Chondrocyte (in vitro differentiated cells): ENCODE measurements around the gene NLRC5. TPM values are rescaled to one million over a fixed set of nuclear protein-coding genes. Genes with fewer than 3 reads are reported as not detected.

ENCODE experiments used
- DNase-seq: peaks from one replicate; pipeline ENCODE4 v3.0.0; 2021; ENCODE audit warnings: mixed read lengths, low spot score
- H3K27ac Mint-ChIP-seq: one replicate; pipeline ENCODE4 v1.8.0; 2021; ENCODE audit warnings: mild to moderate bottlenecking, moderate library complexity, mixed read lengths; ENCODE audit not compliant: unreplicated experiment
- H3K27me3 Mint-ChIP-seq: 2 replicates; pipeline ENCODE4 v1.8.0; 2021; ENCODE audit warnings: low read depth, mixed read lengths
- H3K36me3 Mint-ChIP-seq: 2 replicates; pipeline ENCODE4 v1.8.0; 2021; ENCODE audit warnings: low read depth, mixed read lengths
- H3K4me1 Mint-ChIP-seq: 2 replicates; pipeline ENCODE4 v1.8.0; 2021; ENCODE audit warnings: low read depth, mild to moderate bottlenecking, mixed read lengths
- H3K4me3 Mint-ChIP-seq: one replicate; pipeline ENCODE4 v1.8.0; 2021; ENCODE audit warnings: mild to moderate bottlenecking, moderate library complexity, mixed read lengths; ENCODE audit not compliant: unreplicated experiment
- H3K9me3 Mint-ChIP-seq: 2 replicates; pipeline ENCODE4 v1.8.0; 2021; ENCODE audit warnings: low read depth, mixed read lengths
- CTCF ChIP-seq: fragments of 200-600 bp; sonication (generic); IDR thresholded peaks from 2 replicates; pipeline ENCODE4 v1.5.0; 2021; ENCODE audit warnings: antibody characterized with exemption, mild to moderate bottlenecking, moderate library complexity
- total RNA-seq: library from RNA; stranded (reverse); gene quantifications from 3 replicates; pipeline ENCODE4 v1.2.1, GENCODE V29; 2021

The NLRC5 gene
- total RNA-seq, 1 donor from 2014 or later, result 6.3 TPM

- no peaks in the 10 kb centered on the region for H3K27me3 Mint-ChIP-seq
- peaks cover 13% of the 10 kb centered on the region for H3K36me3 Mint-ChIP-seq
- peaks cover 4% of the 10 kb centered on the region for H3K4me1 Mint-ChIP-seq
- H3K4me3 Mint-ChIP-seq, result no peak overlapping the region
- no peak overlapping the region for H3K27ac Mint-ChIP-seq
- no peak for TF ChIP-seq CTCF
- no peaks in the 10 kb centered on the region for H3K9me3 Mint-ChIP-seq
- no peak for DNase-seq
Measured at GRCh38 chr16:57019746-57020145, 30.4 kb downstream of the NLRC5 start.

- H3K27ac Mint-ChIP-seq, result no peak overlapping the region
- no peaks in the 10 kb centered on the region for H3K9me3 Mint-ChIP-seq
- no peak for DNase-seq
- H3K4me3 Mint-ChIP-seq, result no peak overlapping the region
- H3K27me3 Mint-ChIP-seq, result no peaks in the 10 kb centered on the region
- no peak for TF ChIP-seq CTCF
- H3K36me3 Mint-ChIP-seq, result peaks cover 13% of the 10 kb centered on the region
- H3K4me1 Mint-ChIP-seq, result peaks cover 3% of the 10 kb centered on the region
Measured at GRCh38 chr16:57020651-57021050, 31.3 kb downstream of the NLRC5 start.

GRCh38 chr16:57021757-57022156, 32.4 kb downstream of the NLRC5 start:
- Mint-ChIP-seq H3K4me3 (no peak overlapping the region), H3K36me3 (peaks cover 13% of the 10 kb centered on the region), H3K27me3 (no peaks in the 10 kb centered on the region), H3K4me1 (no peaks in the 10 kb centered on the region), H3K27ac (no peak overlapping the region), H3K9me3 (no peaks in the 10 kb centered on the region)
- no peak for TF ChIP-seq CTCF
- DNase-seq, result no peak

DNA sequence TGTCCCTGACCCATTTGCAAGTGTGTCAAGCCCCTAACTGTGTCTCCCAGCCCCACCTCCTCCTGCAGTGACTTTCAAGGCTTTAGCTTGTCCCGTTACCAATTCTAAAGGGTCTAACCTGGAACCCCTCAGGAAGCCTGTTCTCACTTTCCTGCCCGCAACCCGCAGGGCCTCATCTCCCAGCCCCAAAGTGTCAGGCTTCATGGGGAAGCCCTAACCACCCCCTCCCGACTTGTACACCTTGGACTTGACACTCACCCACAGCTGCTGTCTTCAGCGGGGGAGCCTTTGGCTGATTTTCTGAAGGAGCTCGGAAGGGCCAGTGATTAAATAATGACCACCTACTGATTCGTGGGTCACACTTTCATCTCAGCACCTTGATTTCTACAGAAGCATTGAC, 33.1 kb downstream of the NLRC5 start:
- Mint-ChIP-seq H3K4me3 (no peak overlapping the region), H3K9me3 (no peaks in the 10 kb centered on the region), H3K27me3 (no peaks in the 10 kb centered on the region), H3K27ac (no peak overlapping the region), H3K36me3 (peaks cover 10% of the 10 kb centered on the region), H3K4me1 (no peaks in the 10 kb centered on the region)
- no peak for TF ChIP-seq CTCF
- DNase-seq, result no peak

DNA sequence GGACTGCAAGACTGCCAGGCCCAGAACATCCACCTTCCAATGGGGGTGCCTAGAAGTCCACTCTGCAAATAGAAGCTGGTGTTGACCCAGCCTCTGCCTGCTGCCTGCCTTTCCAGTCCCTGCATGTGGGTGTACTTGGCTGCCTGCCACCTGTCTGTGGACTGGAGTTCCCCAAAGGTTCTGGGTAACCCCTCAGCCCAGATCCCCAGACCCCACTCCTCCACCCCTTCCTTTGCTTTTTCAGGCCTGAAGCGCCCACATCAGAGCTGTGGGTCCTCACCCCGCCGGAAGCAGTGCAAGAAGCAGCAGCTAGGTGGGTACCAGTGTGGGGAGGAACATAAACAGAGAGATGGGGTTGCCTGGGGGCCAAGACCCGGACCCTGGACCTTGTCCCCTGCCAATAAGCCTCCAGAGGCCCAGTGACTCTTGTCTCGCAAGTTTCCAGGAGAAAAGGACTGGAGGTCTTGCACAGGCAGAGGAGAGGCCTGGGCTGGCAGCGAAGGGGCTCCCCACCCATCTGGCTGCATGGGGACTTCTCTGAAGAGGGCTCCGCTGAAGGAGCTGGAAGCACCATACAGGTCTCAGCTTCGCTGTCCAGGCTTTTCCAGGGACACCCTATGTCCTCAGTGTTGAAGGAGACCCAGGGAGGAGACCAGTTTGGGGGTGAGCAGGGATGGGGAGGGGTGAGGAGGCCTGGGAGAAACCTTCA, 34.3 kb downstream of the NLRC5 start:
- Mint-ChIP-seq H3K36me3 (peaks cover 10% of the 10 kb centered on the region), H3K9me3 (no peaks in the 10 kb centered on the region)
- TF ChIP-seq CTCF, result no peak

More for the DNA sequence above, 34.3 kb downstream of the NLRC5 start:
- Mint-ChIP-seq H3K27me3 (no peaks in the 10 kb centered on the region), H3K4me3 (no peak overlapping the region), H3K4me1 (no peaks in the 10 kb centered on the region), H3K27ac (no peak overlapping the region)
- DNase-seq, result no peak
